ENCODE data around the gene LIN54. TPM values are rescaled to one million over a fixed set of nuclear protein-coding genes. Genes with fewer than 3 reads are reported as not detected.

Gene LIN54
- total and polyA plus RNA-seq, 2 of the 13 experiments (the other 11 are each of a cell fraction or from before 2014, with no cell fraction given): 25.2 to 32.9 TPM

- TF ChIP-seq ZNF503 (CRISPR knock-in tag; IDR thresholded peaks at IDR 0.05) (peak; percentile 47; the same call in 1 of the 2 replicates), STAT6 (CRISPR knock-in tag; IDR thresholded peaks at IDR 0.05; ENCODE audit: borderline replicate concordance) (no peak; the same call in 1 of the 2 replicates), CBX2 (IDR thresholded peaks at IDR 0.05; ENCODE audit: low read depth, low read length) (no peak), CBX2 (CRISPR knock-in tag; IDR thresholded peaks at IDR 0.05; ENCODE audit: low read depth) (no peak; the same call in 1 of the 2 replicates), SCMH1 (CRISPR knock-in tag; IDR thresholded peaks at IDR 0.05; ENCODE audit: borderline replicate concordance) (no peak), HIVEP1 (CRISPR knock-in tag; IDR thresholded peaks at IDR 0.05) (peak; percentile 34; the same call in 1 of the 2 replicates), MEIS1 (CRISPR knock-in tag; IDR thresholded peaks at IDR 0.05; ENCODE audit: borderline replicate concordance) (no peak; the same call in 1 of the 2 replicates), RARA (CRISPR knock-in tag; IDR thresholded peaks at IDR 0.05) (peak; percentile 54), ZNF552 (CRISPR knock-in tag; IDR thresholded peaks at IDR 0.05; ENCODE audit: borderline replicate concordance) (peak; percentile 60), ZNF44 (CRISPR knock-in tag; IDR thresholded peaks at IDR 0.05) (no peak; the same call in 1 of the 2 replicates), PHF20 (CRISPR knock-in tag; IDR thresholded peaks at IDR 0.05) (peak; percentile 72), ZNF24 (IDR thresholded peaks at IDR 0.05) (no peak), ARID4A (CRISPR knock-in tag; IDR thresholded peaks at IDR 0.05; ENCODE audit: borderline replicate concordance) (peak; percentile 94), FOXP1 (IDR thresholded peaks at IDR 0.05) (no peak), FOXP1 (CRISPR knock-in tag; IDR thresholded peaks at IDR 0.05) (no peak; the same call in 1 of the 2 replicates), HOXA9 (CRISPR knock-in tag; IDR thresholded peaks at IDR 0.05; ENCODE audit: borderline replicate concordance) (peak; percentile 70; the same call in 1 of the 2 replicates), MEIS2 (CRISPR knock-in tag; IDR thresholded peaks at IDR 0.05) (peak; percentile 62; the same call in 1 of the 2 replicates), ZBTB8A (CRISPR knock-in tag; IDR thresholded peaks at IDR 0.05; ENCODE audit: borderline replicate concordance, low read depth) (no peak; the same call in 1 of the 2 replicates), ZNF430 (CRISPR knock-in tag; IDR thresholded peaks at IDR 0.05) (0 out of 2 replicates have a peak, but pooled peaks have one; percentile 43), ATF5 (CRISPR knock-in tag; IDR thresholded peaks at IDR 0.05; ENCODE audit: low read depth) (no peak)
Observed at GRCh38 chr4:82900411-82901182, 110.0 kb downstream of the LIN54 start, which contains the start of gene THAP9 (continued).
